IMR-90 (cell line): Measurements from ENCODE around the gene RAD51AP1. TPM values are rescaled to one million over a fixed set of nuclear protein-coding genes. Genes with fewer than 3 reads are reported as not detected.

ENCODE experiments used
- ATAC-seq: fragments of 200-7000 bp; cut with Tn5 transposase; 2 replicates; pipeline ENCODE4 v1.9.1; 2020; ENCODE audit warnings: low read depth, mild to moderate bottlenecking, moderate library complexity
- BruUV-seq: library from RNA; stranded (reverse); fragments of 400-500 nt; replicated peaks from 2 replicates; lab custom pipeline; 2021; lab: Mats Ljungman, UMichigan
- CTCF ChIA-PET: fragments of 300-600 bp; formaldehyde crosslinking; extraction: SDS; loops from one replicate; lab custom pipeline; 2021; ENCODE audit warnings: antibody characterized with exemption; lab: Yijun Ruan, JAX
- POLR2A ChIA-PET: fragments of 300-600 bp; sonication (Branson Sonifier 250); formaldehyde crosslinking; loops from one replicate; lab custom pipeline; 2022; ENCODE audit warnings: antibody characterized with exemption; ENCODE audit not compliant: unreplicated experiment; lab: Charles Lee
- DNase-seq: peaks from one replicate; pipeline ENCODE4 v3.0.0; 2013
- H2AFZ ChIP-seq: replicated peaks from 2 replicates; pipeline ENCODE3; 2013; ENCODE audit warnings: low read length, mild to moderate bottlenecking; ENCODE audit not compliant: poor library complexity
- H2AK5ac ChIP-seq: 2 replicates; pipeline ENCODE4 v1.6.1; 2013; ENCODE audit warnings: low read depth, low read length, inconsistent platforms
- H2AK9ac ChIP-seq: replicated peaks from 2 replicates; pipeline ENCODE3; 2013; ENCODE audit warnings: mild to moderate bottlenecking, low read depth, low read length, moderate library complexity; ENCODE audit not compliant: poor library complexity
- H2BK120ac ChIP-seq: 2 replicates; pipeline ENCODE4 v1.6.1; 2013; ENCODE audit warnings: low read depth, low read length, inconsistent platforms
- H2BK15ac ChIP-seq: 3 replicates; pipeline ENCODE4 v1.6.1; 2013; ENCODE audit warnings: low read depth, low read length, inconsistent platforms
- H2BK20ac ChIP-seq: 2 replicates; pipeline ENCODE4 v1.6.1; 2013; ENCODE audit warnings: low read depth, mild to moderate bottlenecking, inconsistent platforms, low read length, moderate library complexity
- H2BK5ac ChIP-seq: 2 replicates; pipeline ENCODE4 v1.6.1; 2013; ENCODE audit warnings: mild to moderate bottlenecking, low read depth, low read length, inconsistent platforms; ENCODE audit not compliant: poor library complexity, severe bottlenecking
- H3K14ac ChIP-seq: replicated peaks from 2 replicates; pipeline ENCODE4 v1.6.1; 2013; ENCODE audit warnings: low read depth, low read length, inconsistent platforms
- H3K18ac ChIP-seq: 2 replicates; pipeline ENCODE4 v1.6.1; 2013; ENCODE audit warnings: low read depth, low read length, control low read depth
- H3K23ac ChIP-seq: 2 replicates; pipeline ENCODE4 v1.6.1; 2013; ENCODE audit warnings: low read depth, low read length, inconsistent platforms
- H3K27ac ChIP-seq: 2 replicates; pipeline ENCODE4 v1.5.1; 2013; ENCODE audit warnings: mild to moderate bottlenecking, control low read depth, low read length; ENCODE audit not compliant: insufficient read depth
- H3K27me3 ChIP-seq: 2 replicates; pipeline ENCODE4 v1.6.1; 2013; ENCODE audit warnings: low read length; ENCODE audit not compliant: control insufficient read depth, insufficient read depth
- H3K36me3 ChIP-seq: 2 replicates; pipeline ENCODE4 v1.6.1; 2013; ENCODE audit warnings: low read length, mixed read lengths; ENCODE audit not compliant: control insufficient read depth, insufficient read depth
- H3K4ac ChIP-seq: 2 replicates; pipeline ENCODE4 v1.6.1; 2013; ENCODE audit warnings: low read depth, low read length, inconsistent platforms
- H3K4me1 ChIP-seq: 2 replicates; pipeline ENCODE4 v1.6.1; 2013; ENCODE audit warnings: low read length, mixed read lengths; ENCODE audit not compliant: control insufficient read depth, insufficient read depth
- H3K4me2 ChIP-seq: 2 replicates; pipeline ENCODE4 v1.6.1; 2013; ENCODE audit warnings: low read depth, mild to moderate bottlenecking, control low read depth, low read length, moderate library complexity
- H3K4me3 ChIP-seq: 2 replicates; pipeline ENCODE4 v1.5.1; 2013; ENCODE audit warnings: low read depth, mild to moderate bottlenecking, control low read depth, low read length, moderate library complexity; ENCODE audit not compliant: insufficient read depth
- H3K56ac ChIP-seq: 2 replicates; pipeline ENCODE4 v1.6.1; 2013; ENCODE audit warnings: low read length, inconsistent platforms; ENCODE audit not compliant: insufficient read depth; ENCODE audit errors: extremely low read depth
- H3K79me1 ChIP-seq, 2 experiments: 2 replicates each; pipeline ENCODE4 v1.6.1; 2013; ENCODE audit warnings: low read length in 2 of 2, inconsistent platforms in 1 of 2, low read depth in 1 of 2
- H3K9ac ChIP-seq: 2 replicates; pipeline ENCODE4 v1.6.1; 2013; ENCODE audit warnings: low read depth, low read length, control low read depth
- H3K9me1 ChIP-seq: 2 replicates; pipeline ENCODE4 v1.6.1; 2013; ENCODE audit warnings: low read length, inconsistent platforms; ENCODE audit not compliant: insufficient read depth
- H3K9me3 ChIP-seq: 2 replicates; pipeline ENCODE4 v1.6.1; 2013; ENCODE audit warnings: low read length; ENCODE audit not compliant: control insufficient read depth, insufficient read depth
- H4K20me1 ChIP-seq: 2 replicates; pipeline ENCODE4 v1.6.1; 2013; ENCODE audit warnings: low read length, inconsistent platforms; ENCODE audit not compliant: insufficient read depth
- H4K5ac ChIP-seq: 2 replicates; pipeline ENCODE4 v1.6.1; 2013; ENCODE audit warnings: mild to moderate bottlenecking, low read depth, low read length, control low read depth
- H4K8ac ChIP-seq, 2 experiments: 2 replicates each; pipeline ENCODE4 v1.6.1; 2013; ENCODE audit warnings: low read depth in 2 of 2, low read length in 2 of 2, control low read depth in 1 of 2, inconsistent platforms in 1 of 2
- H4K91ac ChIP-seq: 2 replicates; pipeline ENCODE4 v1.6.1; 2013; ENCODE audit warnings: low read depth, low read length, inconsistent platforms; ENCODE audit not compliant: insufficient read depth
- CEBPB ChIP-seq: IDR thresholded peaks from 2 replicates; pipeline ENCODE4 v1.6.1; 2012; ENCODE audit warnings: low read depth, low read length, improper control_type of control experiment
- FOS ChIP-seq: fragments of 150-350 bp; IDR thresholded peaks from 2 replicates; pipeline ENCODE4 v1.6.1; 2016; ENCODE audit warnings: low read depth, low read length
- MXI1 ChIP-seq: IDR thresholded peaks from 2 replicates; pipeline ENCODE4 v1.6.1; 2012; ENCODE audit warnings: low read depth, mild to moderate bottlenecking, low read length, moderate library complexity, borderline replicate concordance
- WGBS, 2 experiments: methylation state at CpG; one replicate each; pipeline versions ENCODE4 v1.1.5 to v1.1.7; 2013; ENCODE audit warnings: missing lambda C conversion rate in 2 of 2; ENCODE audit not compliant: insufficient read length in 1 of 2; ENCODE audit errors: extremely low coverage in 2 of 2; 5-methylcytosine and 5-hydroxymethylcytosine counted together
- dilution Hi-C: fragments of 300-500 bp; cut with HindIII; formaldehyde crosslinking; loops from one replicate; pipeline ENCODE4 v1.14.3; 2018; ENCODE audit warnings: low sequenced_read_pairs; ENCODE audit not compliant: unreplicated experiment
- in situ Hi-C: fragments of 300-500 bp; cut with MboI; formaldehyde crosslinking; loops from 3 replicates; pipeline ENCODE4 v1.14.3; 2019; ENCODE audit warnings: low sequenced_read_pairs, inconsistent platforms, mixed read lengths
- intact Hi-C: fragments of 100-400 bp; cut with micrococcal nuclease; formaldehyde crosslinking; loops from 2 replicates; pipeline ENCODE4 v1.10.0; 2022
- polyA plus RNA-seq, 3 experiments: library from polyadenylated mRNA; depleted of rRNA; stranded (reverse); fragments of >200 nt; gene quantifications; 2 replicates each; pipeline ENCODE4 v1.2.3, GENCODE V29; 2012; ENCODE audit warnings: low replicate concordance in 1 of 3
- total RNA-seq: library from RNA; depleted of rRNA; stranded (reverse); fragments of >200 nt; gene quantifications from 2 replicates; pipeline ENCODE4 v1.2.3, GENCODE V29; 2012
- TF ChIP-seq, protein P1 (sequence below): conservative IDR thresholded peaks from 2 replicates; pipeline ENCODE4 v1.5.1; 2012; ENCODE audit warnings: mild to moderate bottlenecking, low read depth, low read length, improper control_type of control experiment

The RAD51AP1 gene
- total and polyA plus RNA-seq, 2 of the 4 experiments (the other 2 are of a cell fraction) = 6.5 to 10.2 TPM

DNA sequence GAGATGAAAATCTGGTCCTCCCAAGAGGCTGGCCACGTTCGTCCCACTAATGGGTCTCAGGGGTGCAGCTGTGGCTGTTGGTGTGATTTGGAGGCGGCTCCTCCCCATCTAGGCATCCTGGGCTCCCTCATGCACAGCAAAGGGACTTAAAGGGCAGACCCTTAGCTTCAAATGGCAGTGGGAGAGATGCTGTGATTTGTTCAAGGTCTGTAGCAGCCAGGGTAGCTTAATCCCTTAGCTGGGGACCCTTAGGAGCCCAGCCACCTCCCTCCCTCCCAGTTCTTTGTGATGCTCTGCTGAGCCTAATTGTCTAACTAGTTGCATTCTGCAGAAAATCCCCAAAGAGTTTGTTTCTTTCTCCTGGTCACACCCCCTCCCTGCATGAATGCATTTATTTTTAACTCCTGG is 41.6 kb downstream of the RAD51AP1 start:
- in situ Hi-C loops (no loop called here), intact Hi-C loops (no loop called here), dilution Hi-C loops (no loop called here)
- Histone ChIP-seq H2BK5ac (no peak overlapping the region), H3K4me2 (no peak overlapping the region), H4K91ac (no peak overlapping the region), H3K4ac (no peak overlapping the region), H2BK15ac (no peak overlapping the region), H3K14ac (no peak overlapping the region), H2AK5ac (no peak overlapping the region), H3K27ac (no peak overlapping the region), H4K8ac (no peak overlapping the region), H3K4me1 (no peaks in the 10 kb centered on the region), H2AK9ac (no peak overlapping the region), H2BK120ac (no peak overlapping the region), H2AFZ (no peak overlapping the region), H3K9me1 (no peaks in the 10 kb centered on the region), H3K4me3 (no peak overlapping the region), H3K9ac (no peak overlapping the region), H4K20me1 (no peaks in the 10 kb centered on the region), H3K27me3 (peaks cover 12% of the 10 kb centered on the region), H3K18ac (no peak overlapping the region), H3K36me3 (no peaks in the 10 kb centered on the region), H3K56ac (no peak overlapping the region), H3K79me1 (no peaks in the 10 kb centered on the region), H3K9me3 (no peaks in the 10 kb centered on the region), H2BK20ac (no peak overlapping the region), H3K23ac (no peak overlapping the region), H4K5ac (no peak overlapping the region)
- WGBS, 2 experiments = no CpG with 5 or more reads among the region's 3 CpGs
- ATAC-seq (no peak), DNase-seq (no peak)
- no peak for TF ChIP-seq FOS
- TF ChIP-seq, protein P1, sequence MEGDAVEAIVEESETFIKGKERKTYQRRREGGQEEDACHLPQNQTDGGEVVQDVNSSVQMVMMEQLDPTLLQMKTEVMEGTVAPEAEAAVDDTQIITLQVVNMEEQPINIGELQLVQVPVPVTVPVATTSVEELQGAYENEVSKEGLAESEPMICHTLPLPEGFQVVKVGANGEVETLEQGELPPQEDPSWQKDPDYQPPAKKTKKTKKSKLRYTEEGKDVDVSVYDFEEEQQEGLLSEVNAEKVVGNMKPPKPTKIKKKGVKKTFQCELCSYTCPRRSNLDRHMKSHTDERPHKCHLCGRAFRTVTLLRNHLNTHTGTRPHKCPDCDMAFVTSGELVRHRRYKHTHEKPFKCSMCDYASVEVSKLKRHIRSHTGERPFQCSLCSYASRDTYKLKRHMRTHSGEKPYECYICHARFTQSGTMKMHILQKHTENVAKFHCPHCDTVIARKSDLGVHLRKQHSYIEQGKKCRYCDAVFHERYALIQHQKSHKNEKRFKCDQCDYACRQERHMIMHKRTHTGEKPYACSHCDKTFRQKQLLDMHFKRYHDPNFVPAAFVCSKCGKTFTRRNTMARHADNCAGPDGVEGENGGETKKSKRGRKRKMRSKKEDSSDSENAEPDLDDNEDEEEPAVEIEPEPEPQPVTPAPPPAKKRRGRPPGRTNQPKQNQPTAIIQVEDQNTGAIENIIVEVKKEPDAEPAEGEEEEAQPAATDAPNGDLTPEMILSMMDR = no peak
- no peak for TF ChIP-seq CEBPB
- no peak for TF ChIP-seq MXI1
- CTCF ChIA-PET = interaction anchor here (0.9 kb wide), 1 partner anchor 9 kb away, joined by 3 read pairs; no protein-coding TSS in a partner anchor
- BruUV-seq = no TSS peak
- POLR2A ChIA-PET = no interaction called here
